Prostate gland (tissue), 2 donors: ENCODE results near the gene MED27. TPM values are rescaled to one million over a fixed set of nuclear protein-coding genes. Genes with fewer than 3 reads are reported as not detected.

Experiments used
- DNase-seq: peaks from one replicate; pipeline ENCODE4 v3.0.0-alpha.2; 2019; ENCODE audit warnings: low spot score
- H3K27ac ChIP-seq, 2 donors: fragments of 200-600 bp; sonication (generic); 2 replicates each; pipeline ENCODE4 v1.5.1; 2017 to 2019
- H3K27me3 ChIP-seq: fragments of 200-600 bp; sonication (generic); replicated peaks from 2 replicates; pipeline ENCODE4 v1.5.1; 2019; ENCODE audit not compliant: insufficient read depth
- H3K36me3 ChIP-seq, 2 donors: fragments of 200-600 bp; sonication (generic); 1 replicate in 1 of 2; 2 replicates in 1 of 2; pipeline versions ENCODE4 v1.5.1 to v1.8.1; 2017 to 2019
- H3K4me1 ChIP-seq: fragments of 200-600 bp; sonication (generic); replicated peaks from 2 replicates; pipeline ENCODE4 v1.5.1; 2019
- H3K4me3 ChIP-seq, 2 donors: fragments of 200-600 bp; sonication (generic); 2 replicates each; pipeline ENCODE4 v1.5.1; 2017 to 2019
- H3K9me3 ChIP-seq: fragments of 200-600 bp; sonication (generic); 2 replicates; pipeline ENCODE4 v1.5.1; 2017
- CTCF ChIP-seq, 4 experiments: fragments of 200-600 bp in 2 of 4; fragments of 450-650 bp in 2 of 4; sonication (generic) in 2 of 4; IDR thresholded peaks; 1 replicate in 3 of 4; 2 replicates in 1 of 4; pipeline ENCODE4 v1.5.1; 2016 to 2019; ENCODE audit warnings: antibody characterized with exemption in 4 of 4, mild to moderate bottlenecking in 2 of 4, moderate library complexity in 2 of 4
- POLR2A ChIP-seq: fragments of 450-650 bp; IDR thresholded peaks from one replicate; pipeline ENCODE4 v1.6.1; 2016; ENCODE audit warnings: antibody characterized with exemption, mild to moderate bottlenecking
- POLR2AphosphoS5 ChIP-seq: sonication (generic); formaldehyde crosslinking; IDR thresholded peaks from one replicate; pipeline ENCODE4 v1.6.1; 2017; ENCODE audit warnings: antibody characterized with exemption
- WGBS: methylation state at CpG from one replicate; pipeline ENCODE4 v1.1.5; 2018; 5-methylcytosine and 5-hydroxymethylcytosine counted together
- intact Hi-C: fragments of 100-400 bp; cut with DNase I; formaldehyde crosslinking; loops from one replicate; pipeline ENCODE4 v1.14.2; 2022
- total RNA-seq, 2 donors: library from RNA; depleted of rRNA; stranded (reverse); fragments of >200 nt; gene quantifications; one replicate each; pipeline ENCODE4 v1.1.0, GENCODE V29; 2016

Gene MED27
- total RNA-seq, 2 donors from 2014 or later, result 17.4 to 22.7 TPM

- intact Hi-C loops, result no loop called here
- H3K27ac ChIP-seq, result no peak overlapping the region
- no peaks in the 10 kb centered on the region for H3K9me3 ChIP-seq
- DNase-seq, result no peak
- H3K27me3 ChIP-seq, result no peaks in the 10 kb centered on the region
- TF ChIP-seq POLR2AphosphoS5 (no peak), POLR2A (no peak), CTCF (IDR thresholded peaks at IDR 0.05) (no peak)
- H3K4me1 ChIP-seq, result no peaks in the 10 kb centered on the region
- H3K4me3 ChIP-seq, result no peak overlapping the region
- 92% methylated on average over 18 of the region's 18 CpGs for WGBS
- no peaks in the 10 kb centered on the region for H3K36me3 ChIP-seq
These were observed 243.6 kb downstream of the MED27 start for GRCh38 chr9:131836021-131836420.

- no peaks in the 10 kb centered on the region for H3K4me1 ChIP-seq
- H3K36me3 ChIP-seq, result no peaks in the 10 kb centered on the region
- no peak for DNase-seq
These were observed 244.3 kb downstream of the MED27 start for GRCh38 chr9:131835151-131835910.

GRCh38 chr9:131834721-131835120 is 244.9 kb downstream of the MED27 start:
- no peaks in the 10 kb centered on the region for H3K27me3 ChIP-seq

More at GRCh38 chr9:131835151-131835910, 244.3 kb downstream of the MED27 start:
- intact Hi-C loops, result no loop called here
- TF ChIP-seq CTCF (IDR thresholded peaks at IDR 0.05) (no peak), POLR2A (no peak), POLR2AphosphoS5 (no peak)
- H3K27me3 ChIP-seq, result no peaks in the 10 kb centered on the region
- H3K27ac ChIP-seq, result no peak overlapping the region
- H3K9me3 ChIP-seq, result no peaks in the 10 kb centered on the region
- 28% methylated on average over 30 of the region's 30 CpGs for WGBS
- H3K4me3 ChIP-seq, result no peak overlapping the region

GRCh38 chr9:131833906-131834305 is 245.8 kb downstream of the MED27 start:
- intact Hi-C loops, result no loop called here
- Histone ChIP-seq H3K27ac (no peak overlapping the region), H3K4me1 (no peaks in the 10 kb centered on the region), H3K27me3 (no peaks in the 10 kb centered on the region), H3K36me3 (no peaks in the 10 kb centered on the region), H3K4me3 (no peak overlapping the region), H3K9me3 (no peaks in the 10 kb centered on the region)
- TF ChIP-seq CTCF (IDR thresholded peaks at IDR 0.05), result no peak
- no peak for TF ChIP-seq POLR2AphosphoS5
- TF ChIP-seq POLR2A, result no peak
- 95% methylated on average over 2 of the region's 2 CpGs for WGBS
- DNase-seq, result no peak

More at GRCh38 chr9:131834721-131835120, 244.9 kb downstream of the MED27 start:
- Histone ChIP-seq H3K36me3 (no peaks in the 10 kb centered on the region), H3K4me3 (no peak overlapping the region), H3K4me1 (no peaks in the 10 kb centered on the region), H3K27ac (no peak overlapping the region), H3K9me3 (no peaks in the 10 kb centered on the region)
- whole genome bisulfite sequencing, result 27% methylated on average over 15 of the region's 15 CpGs
- no peak for DNase-seq
- intact Hi-C loops, result no loop called here
- no peak for TF ChIP-seq POLR2AphosphoS5

GRCh38 chr9:131833083-131833482 is 246.6 kb downstream of the MED27 start:
- H3K36me3 ChIP-seq, result no peaks in the 10 kb centered on the region
- no peak overlapping the region for H3K4me3 ChIP-seq
- WGBS, result 91% methylated on average over 4 of the region's 4 CpGs
- intact Hi-C loops, result no loop called here
- DNase-seq, result no peak
- H3K27ac ChIP-seq, result no peak overlapping the region
- no peaks in the 10 kb centered on the region for H3K27me3 ChIP-seq
- TF ChIP-seq CTCF (IDR thresholded peaks at IDR 0.05) (no peak), POLR2A (no peak)
- no peaks in the 10 kb centered on the region for H3K4me1 ChIP-seq
- H3K9me3 ChIP-seq, result no peaks in the 10 kb centered on the region
